ENCODE data around the gene SLC35A3.

SLC35A3 gene

GRCh38 chr1:100076319-100076718 is 106.5 kb downstream of the SLC35A3 start:
- no peaks in the 10 kb centered on the region for H3K36me3 ChIP-seq (replicated peaks; ENCODE audit: insufficient read depth, low read length)

GRCh38 chr1:100076744-100077143 is 106.9 kb downstream of the SLC35A3 start:
- Histone ChIP-seq H3K27ac (ENCODE audit: low read length) (no peak overlapping the region), H3K4me1 (ENCODE audit: low read length) (no peaks in the 10 kb centered on the region), H3K4me3 (ENCODE audit: low read length) (no peak overlapping the region), H3K79me2 (ENCODE audit: low read length) (no peaks in the 10 kb centered on the region), H3F3A (ENCODE audit: insufficient read depth, low read length) (no peaks in the 10 kb centered on the region), H3K36me3 (replicated peaks; ENCODE audit: insufficient read depth, low read length) (no peaks in the 10 kb centered on the region), H2AFZ (ENCODE audit: low read length) (no peak overlapping the region), H3K9me2 (replicated peaks; ENCODE audit: insufficient read depth, low read length) (no peaks in the 10 kb centered on the region), H4K20me1 (ENCODE audit: insufficient read depth, low read length) (no peaks in the 10 kb centered on the region), H3K27me3 (replicated peaks; ENCODE audit: insufficient read depth, low read length) (no peaks in the 10 kb centered on the region), H3K9ac (ENCODE audit: low read length) (no peak overlapping the region), H3K4me2 (ENCODE audit: low read depth, low read length) (no peak overlapping the region), H3K9me3 (replicated peaks; ENCODE audit: insufficient read depth, low read length) (no peaks in the 10 kb centered on the region)
- DNase-seq = no peak
- no peak for TF ChIP-seq CTCF (IDR thresholded peaks at IDR 0.05; ENCODE audit: low read length)
- no peak for TF ChIP-seq EZH2 (optimal IDR thresholded peaks at IDR 0.05; ENCODE audit: low read depth, low read length)
- no peak for TF ChIP-seq EZH2phosphoT487 (IDR thresholded peaks at IDR 0.05; ENCODE audit: low read length)

More at GRCh38 chr1:100076319-100076718, 106.5 kb downstream of the SLC35A3 start:
- Histone ChIP-seq H3F3A (ENCODE audit: insufficient read depth, low read length) (no peaks in the 10 kb centered on the region), H3K9ac (ENCODE audit: low read length) (no peak overlapping the region), H3K4me3 (ENCODE audit: low read length) (no peak overlapping the region), H3K27ac (ENCODE audit: low read length) (no peak overlapping the region), H3K9me3 (replicated peaks; ENCODE audit: insufficient read depth, low read length) (no peaks in the 10 kb centered on the region), H4K20me1 (ENCODE audit: insufficient read depth, low read length) (no peaks in the 10 kb centered on the region), H3K4me2 (ENCODE audit: low read depth, low read length) (no peak overlapping the region), H3K79me2 (ENCODE audit: low read length) (no peaks in the 10 kb centered on the region), H3K9me2 (replicated peaks; ENCODE audit: insufficient read depth, low read length) (no peaks in the 10 kb centered on the region), H3K27me3 (replicated peaks; ENCODE audit: insufficient read depth, low read length) (no peaks in the 10 kb centered on the region), H3K4me1 (ENCODE audit: low read length) (no peaks in the 10 kb centered on the region), H2AFZ (ENCODE audit: low read length) (no peak overlapping the region)
- TF ChIP-seq EZH2phosphoT487 (IDR thresholded peaks at IDR 0.05; ENCODE audit: low read length) (no peak), EZH2 (optimal IDR thresholded peaks at IDR 0.05; ENCODE audit: low read depth, low read length) (no peak), CTCF (IDR thresholded peaks at IDR 0.05; ENCODE audit: low read length) (no peak)
- no peak for DNase-seq

GRCh38 chr1:100077531-100077930 is 107.7 kb downstream of the SLC35A3 start:
- Histone ChIP-seq H3K4me2 (ENCODE audit: low read depth, low read length) (no peak overlapping the region), H2AFZ (ENCODE audit: low read length) (no peak overlapping the region), H3K36me3 (replicated peaks; ENCODE audit: insufficient read depth, low read length) (no peaks in the 10 kb centered on the region), H3K27ac (ENCODE audit: low read length) (no peak overlapping the region), H3K9me2 (replicated peaks; ENCODE audit: insufficient read depth, low read length) (no peaks in the 10 kb centered on the region), H3F3A (ENCODE audit: insufficient read depth, low read length) (no peaks in the 10 kb centered on the region), H3K79me2 (ENCODE audit: low read length) (no peaks in the 10 kb centered on the region), H4K20me1 (ENCODE audit: insufficient read depth, low read length) (no peaks in the 10 kb centered on the region), H3K27me3 (replicated peaks; ENCODE audit: insufficient read depth, low read length) (no peaks in the 10 kb centered on the region), H3K4me1 (ENCODE audit: low read length) (no peaks in the 10 kb centered on the region), H3K9ac (ENCODE audit: low read length) (no peak overlapping the region), H3K9me3 (replicated peaks; ENCODE audit: insufficient read depth, low read length) (no peaks in the 10 kb centered on the region), H3K4me3 (ENCODE audit: low read length) (no peak overlapping the region)
- no peak for TF ChIP-seq EZH2 (optimal IDR thresholded peaks at IDR 0.05; ENCODE audit: low read depth, low read length)
- no peak for DNase-seq

- no peaks in the 10 kb centered on the region for H4K20me1 ChIP-seq (ENCODE audit: insufficient read depth, low read length)
- H3K9ac ChIP-seq (ENCODE audit: low read length) = no peak overlapping the region
- no peaks in the 10 kb centered on the region for H3K27me3 ChIP-seq (replicated peaks; ENCODE audit: insufficient read depth, low read length)
- TF ChIP-seq CTCF (IDR thresholded peaks at IDR 0.05; ENCODE audit: low read length) = no peak
- no peak for TF ChIP-seq EZH2 (optimal IDR thresholded peaks at IDR 0.05; ENCODE audit: low read depth, low read length)
- TF ChIP-seq EZH2phosphoT487 (IDR thresholded peaks at IDR 0.05; ENCODE audit: low read length) = no peak
- H2AFZ ChIP-seq (ENCODE audit: low read length) = no peak overlapping the region
- DNase-seq = no peak
- H3K79me2 ChIP-seq (ENCODE audit: low read length) = no peaks in the 10 kb centered on the region
- H3K9me3 ChIP-seq (replicated peaks; ENCODE audit: insufficient read depth, low read length) = no peaks in the 10 kb centered on the region
- H3K9me2 ChIP-seq (replicated peaks; ENCODE audit: insufficient read depth, low read length) = no peaks in the 10 kb centered on the region
- H3K36me3 ChIP-seq (replicated peaks; ENCODE audit: insufficient read depth, low read length) = no peaks in the 10 kb centered on the region; the same call in 1 of the 2 replicates
- no peaks in the 10 kb centered on the region for H3K4me1 ChIP-seq (ENCODE audit: low read length)
- H3K4me2 ChIP-seq (ENCODE audit: low read depth, low read length) = no peak overlapping the region
- no peaks in the 10 kb centered on the region for H3F3A ChIP-seq (ENCODE audit: insufficient read depth, low read length)
- H3K27ac ChIP-seq (ENCODE audit: low read length) = no peak overlapping the region
- no peak overlapping the region for H3K4me3 ChIP-seq (ENCODE audit: low read length)
Observed at GRCh38 chr1:100080331-100080730, 110.5 kb downstream of the SLC35A3 start.
